Measurements from ENCODE around the gene RTN4RL1.
A peak's percentile ranks its signal among the peaks of the same experiment; 100 is the strongest.

GRCh38 chr17:2064980-2065785 is 40.0 kb upstream of the RTN4RL1 start:
- TF ChIP-seq MAX (IDR thresholded peaks at IDR 0.05; ENCODE audit: low read depth, low read length) (no peak), POLR2A (IDR thresholded peaks at IDR 0.05; ENCODE audit: extremely low read depth, insufficient read length) (no peak), CTCF (IDR thresholded peaks at IDR 0.05; ENCODE audit: low read depth, low read length) (peak; percentile 29), MYC (IDR thresholded peaks at IDR 0.05; ENCODE audit: low read depth, low read length) (no peak)
